PC-9 (cell line): ENCODE data around the gene CELSR3. TPM values are rescaled to one million over a fixed set of nuclear protein-coding genes. Genes with fewer than 3 reads are reported as not detected.

ENCODE experiments used
- BruUV-seq: library from RNA; stranded (reverse); fragments of 400-500 nt; replicated peaks from 2 replicates; lab custom pipeline; 2021; lab: Mats Ljungman, UMichigan
- CTCF ChIA-PET: fragments of 300-600 bp; sonication (Branson Sonifier 250); formaldehyde crosslinking; loops from one replicate; lab custom pipeline; 2022; ENCODE audit warnings: antibody characterized with exemption; lab: Charles Lee
- POLR2A ChIA-PET: fragments of 300-600 bp; sonication (Branson Sonifier 250); formaldehyde crosslinking; loops from one replicate; lab custom pipeline; 2022; ENCODE audit warnings: antibody characterized with exemption; ENCODE audit not compliant: unreplicated experiment; lab: Charles Lee
- DNase-seq, 2 experiments: peaks; one replicate each; pipeline versions ENCODE4 v3.0.0 to v3.0.0-alpha.2; 2015 to 2022; ENCODE audit warnings: mixed read lengths in 1 of 2
- H2AFZ ChIP-seq: fragments of 200-600 bp; sonication (generic); 2 replicates; pipeline ENCODE4 v1.8.1; 2017; ENCODE audit warnings: antibody characterized with exemption
- H3F3A ChIP-seq: fragments of 200-600 bp; sonication (generic); 2 replicates; pipeline ENCODE4 v1.8.1; 2017; ENCODE audit warnings: antibody characterized with exemption, mild to moderate bottlenecking, low read depth; ENCODE audit not compliant: insufficient read depth
- H3K27ac ChIP-seq: fragments of 200-600 bp; sonication (generic); 2 replicates; pipeline ENCODE4 v1.6.1; 2016; ENCODE audit warnings: mixed run types
- H3K27me3 ChIP-seq: fragments of 200-600 bp; sonication (generic); 2 replicates; pipeline ENCODE4 v1.6.1; 2016; ENCODE audit warnings: low read depth, mixed run types; ENCODE audit not compliant: insufficient read depth
- H3K36me3 ChIP-seq: fragments of 200-600 bp; sonication (generic); 2 replicates; pipeline ENCODE4 v1.6.1; 2016; ENCODE audit warnings: low read depth, mixed run types
- H3K4me1 ChIP-seq: fragments of 200-600 bp; sonication (generic); replicated peaks from 2 replicates; pipeline ENCODE4 v1.6.1; 2016; ENCODE audit warnings: mixed run types; ENCODE audit not compliant: insufficient read depth
- H3K4me2 ChIP-seq: fragments of 200-600 bp; sonication (generic); 2 replicates; pipeline ENCODE4 v1.6.1; 2017; ENCODE audit warnings: mixed run types
- H3K4me3 ChIP-seq: fragments of 200-600 bp; sonication (generic); 2 replicates; pipeline ENCODE4 v1.6.1; 2016; ENCODE audit warnings: mixed run types
- H3K79me2 ChIP-seq: fragments of 200-600 bp; sonication (generic); 2 replicates; pipeline ENCODE4 v1.6.1; 2017; ENCODE audit warnings: low read depth, mixed run types
- H3K9me2 ChIP-seq: fragments of 200-600 bp; sonication (generic); 2 replicates; pipeline ENCODE4 v1.8.1; 2017; ENCODE audit warnings: mild to moderate bottlenecking; ENCODE audit not compliant: insufficient read depth
- H3K9me3 ChIP-seq: fragments of 200-600 bp; sonication (generic); 2 replicates; pipeline ENCODE4 v1.8.1; 2016; ENCODE audit warnings: low read depth; ENCODE audit not compliant: insufficient read depth
- H4K20me1 ChIP-seq: fragments of 200-600 bp; sonication (generic); 2 replicates; pipeline ENCODE4 v1.8.1; 2017; ENCODE audit not compliant: insufficient read depth
- CTCF ChIP-seq: fragments of 200-600 bp; sonication (generic); conservative IDR thresholded peaks from 2 replicates; pipeline ENCODE4 v1.6.1; 2017; ENCODE audit warnings: mixed run types, antibody characterized with exemption, mild to moderate bottlenecking, moderate library complexity
- EZH2 ChIP-seq: fragments of 200-600 bp; sonication (generic); IDR thresholded peaks from 2 replicates; pipeline ENCODE4 v1.8.0; 2017; ENCODE audit warnings: antibody characterized with exemption, low read depth
- intact Hi-C: fragments of 100-400 bp; cut with micrococcal nuclease; formaldehyde crosslinking; loops from one replicate; pipeline ENCODE4 v1.10.0; 2022; ENCODE audit not compliant: unreplicated experiment
- total RNA-seq: library from RNA; stranded (reverse); gene quantifications from 2 replicates; pipeline ENCODE4 v1.2.3, GENCODE V29; 2021

CELSR3 gene
- total RNA-seq, 1 experiment from 2014 or later: 9.9 TPM

DNA sequence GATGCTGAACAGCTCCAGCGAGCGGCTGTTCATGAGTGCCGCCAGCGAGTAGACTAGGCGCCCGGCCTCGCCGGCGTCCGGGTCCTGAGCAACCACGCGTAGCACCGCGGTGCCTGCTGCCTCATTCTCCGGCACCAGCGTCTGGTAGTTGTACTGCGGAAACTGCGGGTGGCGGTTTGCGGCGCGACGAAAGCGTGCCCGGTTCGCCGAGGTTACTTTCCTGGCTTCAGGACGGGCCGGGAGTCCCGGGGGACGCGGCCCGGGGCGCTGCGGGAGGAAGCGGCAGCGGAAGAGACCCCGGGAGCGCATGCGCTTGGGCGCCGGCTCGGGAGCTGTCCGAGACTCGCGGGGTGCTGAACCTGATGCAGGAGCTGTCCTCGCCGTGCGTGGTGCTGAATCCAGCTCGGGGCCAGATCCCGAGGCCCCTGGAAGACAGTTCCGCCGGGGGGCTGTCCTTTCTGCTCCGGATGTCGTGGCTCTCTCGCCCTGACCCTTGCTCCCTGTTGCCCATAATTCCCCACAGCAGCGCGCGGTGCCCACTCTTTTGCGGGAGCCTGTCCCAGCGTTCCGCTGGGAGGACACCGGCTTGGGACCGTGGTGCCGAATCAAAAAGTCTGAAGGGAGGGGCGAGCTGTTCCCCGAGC, 1.1 kb downstream of the CELSR3 start:
- H2AFZ ChIP-seq: no peak overlapping the region
- ChIA-PET POLR2A (interaction anchor here (0.6 kb wide), 1 partner anchor 30 kb away, joined by 4 read pairs; no protein-coding TSS in a partner anchor), CTCF (interaction anchor here (0.6 kb wide), 2 partner anchors 106 to 225 kb away, joined by 3 read pairs; no protein-coding TSS in a partner anchor)

GRCh38 chr3:48660800-48661400, 1.8 kb downstream of the CELSR3 start:
- no peak overlapping the region for H3K27ac ChIP-seq
- POLR2A ChIA-PET: no interaction called here
- intact Hi-C loops: loop anchor here (5.0 kb wide), 2 partner anchors 64 to 219 kb away; partner anchors contain the start of genes CCDC51, COL7A1 and TMA7
- no peaks in the 10 kb centered on the region for H4K20me1 ChIP-seq
- H3K27me3 ChIP-seq: no peaks in the 10 kb centered on the region
- no peak for DNase-seq
- no peaks in the 10 kb centered on the region for H3K36me3 ChIP-seq
- CTCF ChIA-PET: interaction anchor here (0.6 kb wide), 2 partner anchors 105 to 225 kb away, joined by 3 read pairs; no protein-coding TSS in a partner anchor
- H3K4me1 ChIP-seq: 0 out of 2 replicates have a peak, but pooled peaks cover 4% of the 10 kb centered on the region
- H3K79me2 ChIP-seq: no peaks in the 10 kb centered on the region
- H3K4me3 ChIP-seq: no peak overlapping the region
- no TSS peak for BruUV-seq
- peaks cover 10% of the 10 kb centered on the region; the same call in 1 of the 2 replicates for H3F3A ChIP-seq
- TF ChIP-seq CTCF: no peak
- no peak for TF ChIP-seq EZH2
- H3K9me3 ChIP-seq: no peaks in the 10 kb centered on the region; the same call in 1 of the 2 replicates
- H3K9me2 ChIP-seq: no peaks in the 10 kb centered on the region
- H2AFZ ChIP-seq: no peak overlapping the region
- H3K4me2 ChIP-seq: no peak overlapping the region

More for the DNA sequence above, 1.1 kb downstream of the CELSR3 start:
- H3K79me2 ChIP-seq: no peaks in the 10 kb centered on the region
- no peaks in the 10 kb centered on the region for H4K20me1 ChIP-seq
- H3F3A ChIP-seq: peaks cover 10% of the 10 kb centered on the region; the same call in 1 of the 2 replicates
- H3K36me3 ChIP-seq: no peaks in the 10 kb centered on the region
- intact Hi-C loops: loop anchor here (5.0 kb wide), 2 partner anchors 64 to 219 kb away; partner anchors contain the start of genes CCDC51, COL7A1 and TMA7
- no peak overlapping the region for H3K4me2 ChIP-seq
- no peak overlapping the region for H3K27ac ChIP-seq
- H3K4me1 ChIP-seq: 0 out of 2 replicates have a peak, but pooled peaks cover 4% of the 10 kb centered on the region
- BruUV-seq: no TSS peak
- peak in 1 of 2 experiments; percentile 41 for DNase-seq
- TF ChIP-seq EZH2 (no peak), CTCF (no peak)
- no peak overlapping the region for H3K4me3 ChIP-seq
- H3K9me2 ChIP-seq: no peaks in the 10 kb centered on the region
- H3K9me3 ChIP-seq: no peaks in the 10 kb centered on the region; the same call in 1 of the 2 replicates
- H3K27me3 ChIP-seq: no peaks in the 10 kb centered on the region

DNA sequence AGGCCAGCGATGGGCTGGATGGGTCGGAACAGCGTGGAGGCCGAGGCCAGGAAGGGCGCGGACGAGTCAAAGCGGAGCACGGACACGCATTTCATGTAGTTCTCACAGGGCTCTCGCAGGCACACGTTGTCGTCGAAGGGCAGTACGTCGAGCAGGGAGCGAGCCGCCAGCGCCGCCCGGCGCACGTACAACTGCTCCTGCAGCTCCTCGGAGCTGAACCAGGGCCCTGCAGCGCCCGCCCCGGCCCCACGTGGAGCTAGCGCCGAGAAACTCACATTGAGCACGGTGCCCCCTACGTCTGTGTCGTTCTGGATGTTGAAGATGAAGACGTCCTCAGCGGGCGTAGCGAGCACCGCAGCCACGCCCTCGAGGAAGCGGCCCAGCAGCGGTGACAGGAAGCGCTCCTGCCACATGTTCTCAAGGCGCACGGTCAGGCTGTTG, 5.8 kb downstream of the CELSR3 start:
- Histone ChIP-seq H4K20me1 (no peaks in the 10 kb centered on the region), H3K27me3 (no peaks in the 10 kb centered on the region), H3K36me3 (no peaks in the 10 kb centered on the region), H3K4me1 (no peaks in the 10 kb centered on the region), H2AFZ (no peak overlapping the region), H3K27ac (no peak overlapping the region), H3K4me2 (no peak overlapping the region), H3F3A (no peaks in the 10 kb centered on the region), H3K79me2 (no peaks in the 10 kb centered on the region), H3K4me3 (no peak overlapping the region), H3K9me2 (no peaks in the 10 kb centered on the region), H3K9me3 (no peaks in the 10 kb centered on the region; the same call in 1 of the 2 replicates)
- intact Hi-C loops: no loop called here
- no peak for DNase-seq
- ChIA-PET CTCF (no interaction called here), POLR2A (no interaction called here)
- TF ChIP-seq EZH2 (no peak), CTCF (no peak)
- BruUV-seq: no TSS peak
